ENCODE results near the gene OPTN.
"Not testable (repeated sequence)": the region's sequence is repeated elsewhere in the genome, so short reads cannot be mapped to it uniquely, and the experiment has no call there.

Gene OPTN

DNA sequence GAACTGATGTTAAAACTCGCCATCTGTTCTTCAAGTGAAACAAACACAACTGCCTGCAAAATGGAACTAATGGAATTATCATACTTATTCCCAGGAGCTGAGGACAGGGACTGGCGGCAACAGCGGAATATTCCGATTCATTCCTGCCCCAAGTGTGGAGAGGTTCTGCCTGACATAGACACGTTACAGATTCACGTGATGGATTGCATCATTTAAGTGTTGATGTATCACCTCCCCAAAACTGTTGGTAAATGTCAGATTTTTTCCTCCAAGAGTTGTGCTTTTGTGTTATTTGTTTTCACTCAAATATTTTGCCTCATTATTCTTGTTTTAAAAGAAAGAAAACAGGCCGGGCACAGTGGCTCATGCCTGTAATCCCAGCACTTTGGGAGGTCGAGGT, 36.7 kb downstream of the OPTN start:
- FAIRE-seq: no peak

DNA sequence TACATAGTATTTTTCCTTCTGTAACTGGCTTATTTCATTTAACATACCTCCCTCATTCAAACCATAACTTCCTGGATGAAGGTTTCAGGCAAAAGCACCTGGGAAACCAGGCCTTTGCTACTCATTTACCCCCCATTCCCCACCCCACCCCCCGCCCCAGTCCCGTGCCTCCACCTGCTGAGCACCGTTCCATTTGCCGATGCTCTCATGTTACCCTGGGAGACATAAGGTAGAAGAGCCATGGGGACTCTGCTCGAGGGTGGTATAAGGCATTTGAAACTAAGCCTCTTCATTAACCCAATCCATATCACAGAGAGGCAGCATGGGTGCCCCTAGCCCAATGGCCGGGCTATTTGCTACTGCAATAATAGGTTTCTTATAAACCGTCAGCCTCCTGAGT, 39.2 kb downstream of the OPTN start:
- no peak for FAIRE-seq

GRCh38 chr10:13139676-13140075, 39.7 kb downstream of the OPTN start:
- FAIRE-seq: no peak

DNA sequence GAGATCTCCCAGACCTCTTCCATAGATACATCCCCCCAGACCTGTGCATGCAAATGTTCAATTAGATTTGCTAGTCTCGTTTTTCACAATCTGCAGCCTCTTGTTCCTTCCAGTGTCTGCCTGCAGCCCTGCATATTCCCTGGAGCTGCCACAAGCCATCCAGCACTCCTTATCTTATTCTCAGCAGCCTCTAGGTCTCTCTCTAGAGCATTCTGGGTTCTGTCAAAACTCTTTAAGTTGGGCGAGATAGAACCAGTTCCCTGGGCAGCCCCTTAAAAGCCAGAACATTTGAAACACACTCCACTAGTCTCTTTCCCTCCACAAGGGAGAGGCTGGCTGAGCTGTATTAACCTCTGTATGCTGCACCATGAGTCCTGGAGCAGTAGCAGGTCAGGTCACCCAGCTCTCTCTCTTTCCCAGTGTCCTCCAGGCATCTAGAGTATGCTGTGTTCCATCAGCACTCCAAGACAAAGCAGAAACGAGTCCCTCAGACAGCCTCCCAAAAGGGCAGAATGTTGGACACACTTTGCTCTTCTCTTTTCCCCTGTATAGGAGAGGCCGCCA, 40.7 kb downstream of the OPTN start:
- FAIRE-seq: no peak

DNA sequence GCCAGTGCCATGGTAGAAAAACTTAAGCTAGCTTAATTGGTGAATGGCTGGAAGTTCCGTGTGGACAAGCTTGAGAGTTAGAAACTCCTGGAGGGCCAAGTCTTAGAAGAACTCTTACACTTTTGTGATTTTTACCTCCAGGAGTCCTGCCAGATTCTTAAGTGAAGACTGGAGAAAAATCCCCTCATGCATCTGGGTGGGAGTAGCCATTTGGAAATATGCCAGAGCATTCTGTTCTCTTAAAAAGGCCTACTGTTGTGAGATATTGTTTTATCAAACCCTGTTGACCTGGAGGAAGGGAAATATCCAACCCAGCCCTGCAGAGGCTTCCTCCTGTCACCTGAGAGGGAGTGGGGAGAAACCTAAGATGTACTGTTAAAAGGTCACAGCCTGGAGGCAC, 43.8 kb downstream of the OPTN start:
- no peak for FAIRE-seq

DNA sequence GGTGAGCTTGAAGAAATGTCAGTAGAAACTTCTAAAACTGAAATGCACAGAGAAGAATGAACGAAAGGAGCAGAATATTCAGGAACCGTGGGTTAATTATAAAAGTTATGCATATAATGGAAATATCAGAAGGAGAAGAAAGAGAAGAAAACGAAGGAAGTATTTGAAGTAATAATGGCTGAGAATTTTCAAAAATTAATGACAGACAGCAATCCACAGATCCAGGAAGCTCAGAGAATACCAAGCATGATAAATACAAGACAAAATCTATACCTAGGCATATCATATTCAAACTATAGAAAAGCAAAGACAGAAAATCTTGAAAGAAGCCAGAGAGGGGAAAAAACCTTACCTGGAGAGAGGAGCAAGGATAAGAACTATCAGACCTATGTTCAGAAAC, 44.9 kb downstream of the OPTN start:
- FAIRE-seq: no peak

- FAIRE-seq: no peak
These were observed 46.4 kb downstream of the OPTN start for GRCh38 chr10:13146379-13146778.

- no peak for FAIRE-seq
These were observed 47.2 kb downstream of the OPTN start for GRCh38 chr10:13147161-13147560.

- FAIRE-seq: no peak
These were observed 52.3 kb downstream of the OPTN start for GRCh38 chr10:13152296-13152695.

GRCh38 chr10:13155860-13156259, 55.9 kb downstream of the OPTN start:
- not testable (repeated sequence) for FAIRE-seq

GRCh38 chr10:13158401-13158800, 58.4 kb downstream of the OPTN start:
- FAIRE-seq: no peak

DNA sequence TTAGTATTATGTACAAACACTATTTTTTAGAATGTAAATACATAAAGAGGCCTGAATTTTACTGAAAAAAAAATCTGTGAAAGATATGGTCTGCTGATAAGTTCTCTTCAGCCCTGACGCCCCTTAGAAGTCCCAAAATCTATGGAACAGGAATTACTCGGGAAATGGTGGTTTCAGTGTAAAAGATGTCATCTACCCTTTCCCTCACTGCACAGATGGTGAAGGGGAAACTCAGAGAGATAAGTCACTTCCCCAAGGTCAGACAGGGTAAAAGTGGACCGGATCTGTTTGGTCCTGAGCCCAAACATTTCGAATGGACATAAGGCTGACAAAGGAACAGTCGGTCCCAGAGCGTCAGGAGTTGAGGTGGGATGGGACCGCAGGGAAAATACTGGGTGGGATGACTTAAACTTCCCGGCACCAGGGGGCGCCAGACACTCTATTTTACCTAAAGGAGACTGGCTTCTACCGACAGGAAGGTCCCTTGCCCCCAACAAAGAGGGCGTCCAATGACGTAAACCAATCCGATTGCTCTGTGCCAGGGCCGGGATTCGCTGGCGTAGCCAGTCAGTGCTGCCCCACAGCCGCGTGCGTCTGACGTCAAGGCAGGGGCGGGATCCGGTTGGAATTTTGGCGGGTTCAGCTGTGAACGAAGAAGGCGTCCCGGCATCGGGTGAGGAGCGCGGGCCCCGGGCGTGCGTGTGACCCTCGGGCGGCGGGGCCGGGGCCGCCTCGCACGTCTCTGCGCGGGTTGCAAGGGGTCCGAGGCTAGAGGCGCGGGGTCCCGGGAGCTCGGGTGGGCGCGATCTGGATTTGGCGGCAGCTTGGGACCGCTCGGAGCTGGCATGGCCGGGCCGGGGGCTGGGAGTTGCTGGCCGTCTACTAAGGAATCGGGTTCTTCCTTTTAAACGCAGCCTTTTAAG, 61.2 kb downstream of the OPTN start, which contains the start of gene MCM10:
Gene MCM10, plus strand, starts transcription at position 625 of the 923 bp plus-strand sequence. CDS start 2,645 bp downstream, outside the sequence.
- FAIRE-seq: peak; percentile 98

DNA sequence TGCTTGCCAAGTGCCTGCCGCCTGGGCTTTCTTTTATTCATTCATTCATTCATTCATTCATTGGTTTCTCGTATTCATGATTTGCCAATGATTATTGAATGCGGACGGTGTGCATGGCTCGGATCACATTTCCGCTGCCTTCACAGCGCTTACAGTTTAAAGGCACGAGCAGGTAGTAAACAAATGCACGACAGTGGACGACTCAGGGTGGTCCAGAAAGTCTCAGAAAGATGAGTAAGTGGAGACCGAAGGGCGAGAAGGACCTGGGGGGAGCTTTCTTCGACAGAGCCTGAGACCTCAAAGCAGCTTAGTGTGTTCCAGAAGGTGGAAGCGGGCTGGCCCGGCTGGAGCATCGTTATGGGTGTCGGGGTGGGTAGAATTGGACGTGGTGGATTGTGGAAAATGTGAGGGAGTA, 61.9 kb downstream of the OPTN start:
- FAIRE-seq: no peak

GRCh38 chr10:13163859-13164258, 63.9 kb downstream of the OPTN start:
- no peak for FAIRE-seq

DNA sequence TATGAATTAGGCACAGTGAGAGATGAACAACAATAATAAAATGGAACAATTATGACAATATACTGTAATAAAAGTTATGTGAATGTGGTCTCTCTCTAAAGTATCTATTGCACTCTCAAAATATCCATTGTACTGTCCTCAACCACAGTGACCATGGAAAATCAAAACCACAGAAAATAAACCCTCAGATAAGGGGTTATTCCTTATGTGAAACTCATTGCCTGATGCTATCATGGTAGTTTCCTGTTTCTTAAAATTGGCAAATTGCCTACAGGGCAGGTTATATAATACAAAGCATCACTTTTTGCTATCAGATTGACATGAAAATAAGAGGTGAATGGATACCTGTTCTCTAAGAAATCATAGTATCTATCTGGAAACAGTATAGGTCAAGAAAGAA, 65.2 kb downstream of the OPTN start:
- FAIRE-seq: no peak

GRCh38 chr10:13167568-13167967, 67.6 kb downstream of the OPTN start:
- no peak for FAIRE-seq

DNA sequence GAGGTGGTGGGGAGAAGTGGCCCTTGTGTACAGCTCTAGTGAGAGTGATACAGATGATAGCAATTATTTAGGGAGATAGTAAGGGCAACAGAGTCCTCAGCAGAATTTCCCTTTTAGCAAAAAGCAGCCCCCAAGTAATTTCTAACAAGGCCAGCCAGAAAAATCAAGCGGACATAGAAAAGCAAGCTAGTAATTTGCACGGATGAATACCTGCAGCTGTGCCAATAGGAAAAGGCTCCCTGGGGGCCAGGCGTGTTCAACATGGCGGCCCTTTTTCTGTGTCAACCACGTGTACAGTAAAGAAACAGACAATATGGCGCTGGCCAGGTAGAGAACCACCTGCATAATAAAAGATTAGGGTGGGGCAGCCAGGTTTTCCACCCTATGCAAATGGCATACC, 68.8 kb downstream of the OPTN start:
- no peak for FAIRE-seq

DNA sequence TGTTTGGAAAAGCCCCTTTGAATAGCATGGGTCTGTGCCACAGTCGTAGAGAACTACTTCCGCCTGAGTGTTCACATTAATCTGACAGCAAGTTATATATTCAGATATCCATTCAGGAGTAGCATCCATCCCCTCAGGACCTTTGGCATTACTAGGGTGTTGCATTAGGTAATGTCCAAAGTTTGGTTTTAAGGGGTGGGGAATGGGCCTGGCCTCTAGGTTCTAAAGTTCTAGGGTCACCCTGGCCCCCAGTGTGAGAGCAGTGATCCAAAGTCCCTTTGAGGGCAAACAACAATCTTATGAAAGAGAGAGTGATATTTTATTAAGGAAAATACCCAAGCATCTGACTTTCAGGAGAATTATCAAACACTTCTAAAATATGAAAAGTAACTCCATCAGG, 73.7 kb downstream of the OPTN start:
- FAIRE-seq: no peak

GRCh38 chr10:13180788-13181187, 80.8 kb downstream of the OPTN start:
- FAIRE-seq: no peak

- FAIRE-seq: no peak
These were observed 82.5 kb downstream of the OPTN start for GRCh38 chr10:13182424-13182823.

- FAIRE-seq: no peak
These were observed 83.7 kb downstream of the OPTN start for GRCh38 chr10:13183625-13184024.

GRCh38 chr10:13184276-13184675, 84.3 kb downstream of the OPTN start:
- no peak for FAIRE-seq

DNA sequence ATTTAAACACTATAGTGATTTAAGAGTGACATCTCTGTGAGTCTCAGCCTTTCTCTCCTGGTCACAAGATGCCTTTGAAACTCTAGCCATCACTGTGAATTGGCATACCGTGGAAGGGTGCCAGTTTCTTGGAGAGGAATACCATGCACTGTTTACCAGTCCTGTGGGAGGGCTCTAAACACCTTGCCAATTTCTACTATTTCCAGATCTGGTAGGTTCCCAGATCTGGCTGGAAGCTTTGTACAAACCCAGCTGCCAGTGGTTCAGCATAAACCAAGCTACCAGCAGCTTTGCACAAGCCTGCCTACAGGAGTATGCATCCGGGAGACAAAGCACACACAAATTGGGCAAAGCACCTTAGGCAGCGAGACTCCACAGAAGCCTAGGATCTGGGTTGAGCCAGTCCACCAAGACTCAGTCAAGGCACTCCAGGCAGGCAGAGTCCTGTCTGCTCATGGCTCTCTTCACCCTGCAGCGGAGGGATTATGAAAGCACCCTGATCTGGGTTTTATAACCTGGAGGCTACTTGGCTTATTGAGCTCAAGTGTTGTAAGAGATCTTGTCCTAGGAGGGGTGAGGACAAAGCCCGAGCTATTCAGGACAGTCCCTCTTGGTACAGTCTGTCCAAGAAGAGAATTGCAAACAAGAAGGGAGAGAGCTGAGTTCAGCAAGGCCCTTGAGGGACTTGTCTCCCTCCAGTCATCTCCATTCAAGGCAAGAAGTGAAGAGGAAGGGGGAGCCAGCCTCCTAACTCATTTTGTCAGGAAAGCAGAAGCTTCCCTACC, 85.0 kb downstream of the OPTN start:
- no peak for FAIRE-seq

- no peak for FAIRE-seq
These were observed 87.2 kb downstream of the OPTN start for GRCh38 chr10:13187135-13187534.
